AG08396 (cell line): Measurements from ENCODE around the gene SLC7A1.

Experiments used
- DNase-seq: peaks from one replicate; pipeline ENCODE4 v3.0.0; 2012; ENCODE audit warnings: low spot score, mixed read lengths

Gene SLC7A1

GRCh38 chr13:29583073-29583785 lies 12.3 kb downstream of the SLC7A1 start:
- DNase-seq: peak; percentile 60

DNA sequence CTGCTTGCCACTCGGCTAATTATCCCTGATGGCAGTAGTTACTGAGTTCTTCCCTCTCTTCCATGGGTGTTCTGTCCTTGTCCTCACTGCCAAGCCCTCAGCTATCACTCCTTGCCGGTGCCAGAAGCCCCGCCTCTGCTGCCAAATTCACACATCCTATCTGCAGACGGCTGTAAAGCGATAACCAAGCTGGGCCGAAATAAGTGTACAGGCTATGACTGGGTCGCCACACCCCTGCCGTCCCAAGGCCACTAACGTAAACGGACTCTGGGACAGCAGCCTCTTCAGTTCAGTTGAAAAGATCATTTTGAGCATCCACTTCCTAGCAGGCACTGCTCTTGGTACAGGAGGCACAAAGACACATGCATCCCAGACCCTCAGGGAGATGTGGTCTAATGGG lies 13.3 kb downstream of the SLC7A1 start:
- no peak for DNase-seq

DNA sequence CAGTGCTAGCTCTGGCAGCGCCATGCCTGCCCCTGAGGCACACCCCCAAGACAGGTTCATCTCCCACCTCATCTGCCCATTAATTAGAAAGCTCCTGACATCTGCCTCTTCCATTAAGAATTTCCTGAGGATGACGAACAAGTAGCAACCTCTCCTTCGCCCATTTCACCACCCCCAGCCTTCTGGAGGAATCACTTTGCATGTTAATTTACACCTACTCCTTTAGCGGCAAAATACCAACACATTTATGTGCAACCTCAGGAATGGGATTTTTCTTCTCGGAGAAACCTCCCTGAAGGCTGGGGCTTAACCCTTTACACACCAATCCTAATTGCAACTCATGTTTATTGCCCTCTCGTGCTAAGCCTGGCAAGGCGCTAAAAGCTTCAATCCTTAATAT lies 13.8 kb downstream of the SLC7A1 start:
- no peak for DNase-seq

DNA sequence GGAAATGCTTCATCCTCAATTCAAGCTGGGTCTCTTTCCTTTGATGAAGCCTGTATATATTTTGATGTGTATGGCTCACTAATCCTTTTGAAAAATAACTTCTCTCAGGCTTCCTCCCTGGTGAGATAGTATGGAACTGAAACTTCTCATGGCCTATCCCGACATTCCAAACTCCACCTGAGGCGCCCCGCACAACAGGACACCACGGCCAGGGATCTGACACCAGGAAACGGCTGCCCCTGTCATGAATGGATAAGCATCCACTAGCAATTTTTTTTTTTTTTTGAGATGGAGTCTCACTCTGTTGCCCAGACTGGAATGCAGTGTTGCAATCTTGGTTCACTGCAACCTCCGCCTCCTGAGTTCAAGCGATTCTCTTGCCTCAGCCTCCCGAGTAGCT lies 16.4 kb downstream of the SLC7A1 start:
- no peak for DNase-seq

DNA sequence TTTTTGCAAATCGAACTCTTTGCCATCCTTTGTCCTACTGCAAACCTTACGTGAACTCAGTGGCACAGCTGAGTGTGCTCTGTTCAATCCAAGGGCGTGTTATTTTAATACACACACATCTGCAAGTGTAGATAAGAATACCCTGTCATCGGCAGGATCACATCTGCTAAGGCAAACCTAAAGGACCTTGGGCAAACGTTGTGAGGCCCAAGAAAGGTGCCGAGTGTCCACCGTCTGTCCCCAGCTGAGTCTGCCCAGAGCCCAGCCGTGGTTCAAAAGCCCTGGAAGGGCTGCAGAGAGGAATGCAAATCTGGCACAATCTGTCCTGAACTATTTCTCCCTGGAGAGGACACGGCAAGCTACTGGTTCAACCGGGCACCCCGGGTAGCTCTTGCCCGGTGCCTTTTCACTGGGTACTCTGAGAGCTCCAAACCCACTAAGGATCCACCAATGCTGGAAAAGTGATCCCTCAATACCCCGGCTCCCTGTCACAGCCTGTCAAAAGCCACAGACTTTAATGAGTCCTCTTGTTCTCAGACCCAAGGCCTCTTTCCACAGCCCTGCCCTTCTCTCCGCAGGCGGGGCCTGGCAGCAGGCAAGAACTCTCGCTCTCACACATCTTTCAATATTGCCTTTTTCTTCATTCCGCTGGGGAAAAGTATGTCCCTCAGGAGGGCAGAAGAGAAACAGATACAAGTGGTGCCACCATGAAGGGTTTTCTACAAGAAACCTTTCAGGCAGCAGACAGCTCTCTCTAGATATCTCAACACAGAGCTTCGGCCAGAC lies 17.0 kb downstream of the SLC7A1 start:
- no peak for DNase-seq

GRCh38 chr13:29577136-29578051 lies 18.1 kb downstream of the SLC7A1 start:
- DNase-seq: no peak

GRCh38 chr13:29576581-29576980 lies 18.9 kb downstream of the SLC7A1 start:
- DNase-seq: no peak

- no peak for DNase-seq
These were observed 20.4 kb downstream of the SLC7A1 start for GRCh38 chr13:29575098-29575497.

- peak; percentile 27 for DNase-seq
These were observed 22.3 kb downstream of the SLC7A1 start for GRCh38 chr13:29573190-29573589.

DNA sequence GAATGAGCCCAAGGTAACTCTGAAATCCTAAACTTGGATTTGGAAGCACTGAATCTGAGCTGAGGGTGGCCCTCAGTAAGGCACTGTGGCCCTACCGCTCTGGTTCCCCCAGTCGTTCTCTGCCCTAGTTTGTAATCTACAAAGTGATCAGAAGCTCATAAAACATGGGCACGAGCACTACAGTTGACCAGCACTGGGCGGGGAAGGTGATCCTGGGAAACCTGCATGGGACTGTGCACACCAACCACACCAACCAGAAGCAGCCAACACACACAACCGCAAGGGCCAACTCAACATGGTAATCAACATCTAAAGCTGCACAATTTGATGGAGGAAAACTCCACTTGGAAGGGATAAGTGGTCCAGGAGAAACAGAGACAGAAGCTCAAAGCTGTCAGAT lies 22.9 kb downstream of the SLC7A1 start:
- DNase-seq: no peak

- no peak for DNase-seq
These were observed 23.5 kb downstream of the SLC7A1 start for GRCh38 chr13:29571876-29572570.

- DNase-seq: no peak
These were observed 25.3 kb downstream of the SLC7A1 start for GRCh38 chr13:29570051-29570654.

- no peak for DNase-seq
These were observed 26.0 kb downstream of the SLC7A1 start for GRCh38 chr13:29569253-29570050.

DNA sequence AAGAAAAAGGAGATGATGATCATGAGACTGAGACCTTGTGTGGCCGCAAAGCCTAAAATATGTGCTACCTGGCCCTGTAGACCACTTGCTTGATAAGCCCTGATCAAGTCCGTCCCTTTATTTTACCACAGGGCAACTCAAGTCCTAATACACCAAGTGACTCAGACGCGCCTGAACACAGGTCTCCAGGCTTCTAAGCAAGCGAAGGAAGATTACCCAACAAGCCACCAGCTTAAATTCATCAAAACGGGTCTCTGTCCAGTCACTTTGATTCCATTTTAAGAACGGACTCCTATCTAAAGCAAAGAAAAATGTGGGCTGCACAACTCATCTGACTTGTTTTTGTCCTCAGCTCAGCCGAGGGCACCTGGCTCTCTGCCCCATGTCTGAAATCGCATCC lies 26.8 kb downstream of the SLC7A1 start:
- DNase-seq: no peak

DNA sequence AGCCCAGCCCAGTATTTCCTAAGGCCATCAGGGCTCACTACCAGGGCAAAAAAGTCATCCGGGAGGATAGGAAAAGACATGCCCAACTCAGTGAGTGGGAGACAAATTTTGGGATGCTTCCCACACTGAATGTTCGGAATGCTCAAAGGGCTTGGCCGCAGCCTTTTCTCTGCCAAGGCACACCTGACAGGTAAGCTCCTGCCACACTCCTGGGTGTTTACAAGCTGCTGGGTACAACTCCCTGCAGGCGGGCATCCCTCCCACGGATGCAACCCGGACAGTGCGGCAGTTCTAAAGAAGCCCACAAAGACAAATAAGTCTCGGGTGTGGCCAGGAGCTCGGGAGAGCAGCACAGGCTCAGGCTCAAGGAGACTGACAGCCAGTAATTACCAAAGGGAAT lies 28.1 kb downstream of the SLC7A1 start:
- DNase-seq: no peak

- DNase-seq: no peak
These were observed 29.3 kb downstream of the SLC7A1 start for GRCh38 chr13:29566206-29566605.

- no peak for DNase-seq
These were observed 30.7 kb downstream of the SLC7A1 start for GRCh38 chr13:29564818-29565217.

DNA sequence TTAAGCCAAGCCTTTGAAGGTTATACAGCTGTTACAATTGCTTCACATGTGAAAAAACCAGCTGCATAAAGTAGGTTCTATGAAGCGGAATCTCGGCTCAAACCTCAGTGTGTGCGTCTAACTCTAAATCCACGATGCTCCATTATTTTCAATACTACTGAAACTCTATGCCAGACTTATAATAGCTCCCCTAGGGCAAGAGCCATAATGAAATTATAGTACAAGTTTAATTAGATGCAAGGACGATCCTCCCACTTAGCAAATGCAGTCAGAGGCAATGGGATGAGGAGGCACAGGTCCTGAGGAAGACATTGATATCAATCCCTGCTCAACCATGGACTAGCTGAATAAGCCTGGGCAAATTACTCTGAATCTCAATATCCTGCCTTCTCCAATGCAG lies 31.1 kb downstream of the SLC7A1 start:
- no peak for DNase-seq

GRCh38 chr13:29563941-29564340 lies 31.5 kb downstream of the SLC7A1 start:
- DNase-seq: no peak

DNA sequence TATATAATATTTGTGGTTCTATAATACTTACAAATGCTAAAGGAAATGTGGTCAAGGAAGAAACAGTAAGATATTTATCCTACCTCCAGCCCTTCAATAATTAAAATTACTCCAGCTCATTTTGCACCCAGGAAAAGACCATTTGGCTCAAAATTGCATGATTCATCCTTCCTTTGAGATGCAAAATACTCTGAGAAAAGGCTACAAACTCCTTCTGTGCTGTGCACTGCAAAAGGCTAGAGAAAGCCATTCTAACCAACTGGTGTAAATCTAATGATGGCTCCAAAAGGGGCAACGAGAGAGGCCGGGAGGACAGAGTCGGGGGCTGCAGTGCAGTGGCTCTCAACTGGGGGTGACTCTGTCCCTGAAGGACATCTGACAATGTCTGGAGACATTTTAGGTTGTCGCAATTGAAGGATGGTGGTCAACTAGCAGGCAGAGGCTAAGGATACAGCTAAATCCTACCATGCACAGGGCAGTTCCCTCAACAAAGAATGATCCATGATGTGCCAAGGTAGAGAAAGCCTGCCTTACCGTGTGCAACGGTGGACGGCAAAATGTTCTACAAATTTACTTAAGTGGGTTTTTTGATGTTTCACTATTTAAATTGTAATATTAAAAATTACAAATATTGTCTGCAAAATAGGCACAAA lies 32.6 kb downstream of the SLC7A1 start:
- no peak for DNase-seq
